ENCODE data around the gene TYW1B.
A peak's percentile ranks its signal among the peaks of the same experiment; 100 is the strongest.
"Not testable (repeated sequence)": the region's sequence is repeated elsewhere in the genome, so short reads cannot be mapped to it uniquely, and the experiment has no call there.

TYW1B gene

DNA sequence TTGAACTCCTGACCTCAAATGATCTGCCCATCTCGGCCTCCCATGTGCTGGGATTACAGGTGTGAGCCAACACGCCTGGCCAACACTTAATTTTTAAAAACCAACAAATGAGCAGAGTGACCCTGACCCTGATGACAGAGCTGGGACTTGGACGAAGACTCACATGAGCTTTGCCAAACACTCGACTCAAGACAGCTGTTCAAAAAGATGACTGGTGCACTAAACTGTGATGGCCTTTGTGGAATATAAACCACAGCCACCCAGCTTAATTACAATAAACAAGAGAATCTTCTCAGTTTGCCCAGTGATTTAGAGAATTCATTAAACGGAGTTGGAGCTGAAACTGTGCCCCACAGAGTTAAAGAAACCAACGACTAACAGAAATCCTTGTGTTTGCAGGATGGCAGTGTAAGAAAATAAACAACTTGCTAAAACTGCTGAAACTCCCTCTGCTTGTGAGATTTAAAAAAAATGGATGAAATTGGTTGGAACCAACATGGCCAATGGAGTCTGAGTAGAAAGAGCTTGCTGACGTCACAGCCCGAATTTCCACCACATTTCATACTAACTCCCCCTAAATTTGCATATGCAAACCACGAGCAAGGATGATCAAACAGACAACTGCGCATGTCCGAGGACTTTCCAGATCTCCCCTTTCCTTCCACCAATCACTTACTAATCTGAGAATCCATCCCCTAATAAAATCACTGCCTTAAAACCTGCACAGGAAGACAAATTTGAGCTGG, 209.4 kb downstream of the TYW1B start:
- not testable (repeated sequence) for DNase-seq

DNA sequence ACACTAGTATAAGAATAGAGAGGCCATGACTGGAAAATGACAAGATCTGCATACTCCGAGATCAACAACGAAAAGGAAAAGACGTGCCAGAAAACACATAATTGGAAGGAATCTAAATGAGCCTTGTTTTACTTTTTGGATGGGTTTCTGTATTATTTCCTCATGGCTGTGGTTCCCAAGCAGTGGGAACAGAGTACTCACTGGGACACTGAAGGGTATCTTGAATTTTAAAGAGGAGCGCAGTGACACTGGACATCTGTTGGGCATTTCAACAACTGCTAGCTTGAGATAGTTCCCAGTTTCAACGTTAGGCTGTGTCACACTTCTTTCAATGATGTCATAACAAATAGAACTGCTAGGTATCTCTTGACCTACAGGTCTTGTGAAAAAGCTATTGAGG, 218.2 kb downstream of the TYW1B start:
- DNase-seq: not testable (repeated sequence)

- not testable (repeated sequence) for DNase-seq
Measured at GRCh38 chr7:72607988-72608387, 220.0 kb downstream of the TYW1B start.

DNA sequence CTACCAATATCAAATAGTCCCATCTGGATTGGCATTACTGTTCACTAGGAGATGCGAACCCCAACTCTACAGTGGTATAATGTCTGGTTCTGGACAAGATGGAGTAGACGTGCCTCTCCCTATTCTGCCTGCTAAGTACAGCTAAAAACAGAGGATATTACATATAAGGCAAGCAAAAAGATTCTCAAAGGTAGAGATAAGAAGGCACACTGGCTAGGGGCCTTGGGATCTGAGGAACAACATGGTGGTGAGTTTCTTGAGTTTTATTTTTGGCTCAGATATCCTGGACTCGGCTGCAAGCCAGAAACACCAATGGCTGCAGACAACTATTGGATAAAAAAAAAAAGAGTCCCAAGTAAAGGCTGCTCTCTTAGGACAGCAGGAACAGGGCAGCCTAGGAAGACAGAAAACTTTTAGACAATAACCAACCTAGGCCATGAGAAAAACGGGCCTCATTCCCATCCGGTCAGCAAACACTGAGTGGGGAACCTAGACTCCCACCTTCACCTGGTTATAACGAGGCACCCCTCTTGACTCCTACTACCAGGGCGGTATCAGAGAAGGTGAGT, 222.1 kb downstream of the TYW1B start:
- not testable (repeated sequence) for DNase-seq

DNA sequence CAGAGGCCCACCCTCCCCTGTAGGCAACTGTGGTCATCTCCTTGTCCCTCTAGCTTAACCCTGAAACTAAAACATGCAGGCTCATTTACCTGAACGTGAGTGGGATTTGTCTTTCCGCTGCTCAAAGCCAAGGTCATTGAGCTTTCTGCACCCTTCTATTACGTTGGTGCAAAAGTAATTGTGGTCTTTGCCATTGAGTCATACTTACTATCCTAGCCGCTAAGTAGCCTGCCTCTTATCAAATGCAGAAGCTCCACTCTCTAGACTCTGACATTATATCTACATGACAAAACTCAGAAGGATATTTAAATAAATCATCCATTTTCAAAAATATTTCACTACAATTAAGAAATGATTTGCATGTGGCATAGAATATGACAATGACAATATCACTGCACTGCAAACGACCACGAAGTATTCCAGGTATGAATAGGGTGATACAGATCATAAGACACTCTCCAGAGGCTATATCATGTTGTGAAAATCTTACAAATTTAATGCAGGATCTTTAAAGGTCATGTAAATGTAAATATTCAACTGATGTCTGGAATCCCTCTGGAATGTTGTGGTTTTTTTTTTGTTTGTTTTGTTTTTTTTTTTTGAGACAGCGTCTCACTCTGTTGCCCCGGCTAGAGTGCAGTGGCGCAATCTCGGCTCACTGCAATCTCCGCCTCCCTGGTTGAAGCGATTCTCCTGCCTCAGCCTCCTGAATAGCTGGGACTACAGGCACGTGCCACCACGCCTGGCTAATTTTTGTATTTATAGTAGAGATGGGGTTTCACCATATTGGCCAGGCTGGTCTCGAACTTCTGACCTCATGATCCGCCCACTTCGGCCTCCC, 223.0 kb downstream of the TYW1B start:
- not testable (repeated sequence) for DNase-seq

DNA sequence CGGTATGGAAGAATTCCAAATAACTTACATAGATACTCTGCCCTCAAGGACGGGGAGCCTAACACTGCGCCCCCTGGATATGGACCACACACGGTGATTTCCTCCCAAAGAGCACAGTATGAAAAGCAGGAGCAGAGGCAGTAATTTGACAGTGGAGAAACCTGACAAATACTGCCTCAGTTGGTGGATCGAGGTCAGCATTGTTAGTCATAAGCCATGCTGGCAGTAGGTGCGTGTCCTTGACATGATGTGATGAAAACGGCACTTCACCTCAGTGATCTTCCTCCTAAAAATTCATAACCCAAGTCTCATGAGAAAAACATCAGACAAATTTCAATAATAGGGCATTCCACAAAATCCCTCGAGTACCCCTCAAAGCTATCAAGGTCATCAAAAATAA, 224.5 kb downstream of the TYW1B start:
- DNase-seq: not testable (repeated sequence)

GRCh38 chr7:72603073-72603472, 224.9 kb downstream of the TYW1B start:
- no peak for DNase-seq

GRCh38 chr7:72601683-72602082, 226.3 kb downstream of the TYW1B start:
- DNase-seq: not testable (repeated sequence)

- DNase-seq: not testable (repeated sequence)
Measured at GRCh38 chr7:72590023-72590422, 238.0 kb downstream of the TYW1B start.

DNA sequence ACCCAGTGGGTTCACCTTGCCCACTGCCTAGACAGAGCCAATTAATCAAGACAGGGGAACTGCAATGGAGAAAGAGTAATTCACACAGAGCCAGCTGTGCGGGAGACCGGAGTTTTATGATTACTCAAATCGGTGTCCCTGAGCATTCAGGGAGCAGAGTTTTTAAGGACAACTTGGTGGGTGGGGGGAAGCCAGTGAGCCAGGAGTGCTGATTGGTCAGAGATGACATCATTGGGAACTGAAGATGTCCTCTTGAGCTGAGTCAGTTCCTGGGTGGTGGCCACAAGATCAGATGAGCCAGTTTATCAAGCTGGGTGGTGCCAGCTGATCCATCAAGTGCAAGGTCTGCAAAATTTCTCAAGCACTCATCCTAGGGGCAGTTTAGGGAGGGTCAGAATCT, 240.7 kb downstream of the TYW1B start:
- not testable (repeated sequence) for DNase-seq

GRCh38 chr7:72584576-72584975, 243.4 kb downstream of the TYW1B start:
- DNase-seq: not testable (repeated sequence)

GRCh38 chr7:72583620-72584361, 244.2 kb downstream of the TYW1B start:
- DNase-seq: not testable (repeated sequence)

DNA sequence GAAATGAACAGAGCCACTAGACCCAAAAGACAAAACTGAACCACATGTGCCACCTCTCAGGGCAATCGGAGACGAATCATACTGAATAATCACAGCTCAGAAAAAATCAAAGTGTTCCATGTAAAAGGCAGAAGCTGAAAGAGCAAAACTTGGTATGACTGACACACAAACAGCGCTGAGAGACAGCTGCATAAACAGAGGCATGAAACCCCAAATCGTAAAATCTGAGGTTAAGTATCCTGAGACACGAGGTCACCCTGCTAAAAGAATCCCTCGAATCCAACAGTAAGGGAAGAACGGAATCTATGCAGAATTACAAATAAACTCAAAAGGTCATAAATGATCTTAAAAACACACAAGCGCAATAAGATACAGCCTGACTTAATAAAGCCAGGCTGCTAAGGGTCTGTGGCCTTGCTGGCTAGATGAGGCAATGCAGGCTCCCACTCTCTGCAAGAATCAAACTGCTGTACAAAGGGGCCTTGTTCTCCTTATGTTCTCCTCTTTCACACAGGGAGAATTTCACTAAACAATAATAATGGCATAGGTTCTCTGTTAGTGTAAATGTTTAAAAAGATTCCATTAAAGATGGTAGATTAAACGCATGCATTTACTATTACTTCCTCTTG, 247.7 kb downstream of the TYW1B start:
- not testable (repeated sequence) for DNase-seq

DNA sequence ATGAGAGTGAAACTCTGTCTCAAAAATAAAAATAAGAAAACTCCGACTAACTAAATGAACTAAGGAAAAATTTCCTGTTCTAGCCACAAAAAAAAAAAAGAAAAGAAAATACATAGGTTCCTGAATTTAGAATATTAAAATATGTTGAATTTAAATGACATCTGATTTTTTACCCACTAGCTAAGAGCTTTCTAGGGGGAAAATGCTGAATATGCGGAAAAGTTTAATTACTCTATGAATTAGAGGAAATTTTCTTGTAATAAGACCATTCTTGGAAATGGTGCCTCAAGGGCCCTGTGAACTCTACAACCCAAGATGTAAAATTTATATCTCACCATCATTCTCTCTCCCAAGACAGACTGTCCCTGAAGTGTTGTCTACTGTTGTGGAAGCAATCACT, 250.9 kb downstream of the TYW1B start:
- no peak for DNase-seq

DNA sequence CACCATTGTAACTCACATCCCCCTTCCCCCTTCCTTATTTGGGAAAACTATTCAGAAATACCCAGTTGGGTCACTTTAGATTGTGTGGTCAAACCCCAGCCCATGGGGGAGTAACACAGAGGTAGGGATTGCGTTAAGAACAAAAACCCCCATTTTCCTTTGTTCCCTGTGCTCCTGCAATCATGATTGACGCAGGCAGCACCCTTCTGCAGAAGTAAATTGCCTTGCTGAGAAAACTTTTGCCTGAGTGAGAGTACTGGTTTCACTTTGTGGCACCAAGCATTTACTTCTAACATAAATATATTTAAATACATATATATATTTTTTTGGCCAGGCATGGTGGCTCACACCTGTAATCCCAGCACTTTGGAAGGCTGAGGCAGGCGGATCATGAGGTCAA, 266.0 kb downstream of the TYW1B start:
- DNase-seq: not testable (repeated sequence)

- not testable (repeated sequence) for DNase-seq
Measured at GRCh38 chr7:72559546-72559945, 268.5 kb downstream of the TYW1B start.

GRCh38 chr7:72556733-72557132, 271.3 kb downstream of the TYW1B start:
- DNase-seq: not testable (repeated sequence)

DNA sequence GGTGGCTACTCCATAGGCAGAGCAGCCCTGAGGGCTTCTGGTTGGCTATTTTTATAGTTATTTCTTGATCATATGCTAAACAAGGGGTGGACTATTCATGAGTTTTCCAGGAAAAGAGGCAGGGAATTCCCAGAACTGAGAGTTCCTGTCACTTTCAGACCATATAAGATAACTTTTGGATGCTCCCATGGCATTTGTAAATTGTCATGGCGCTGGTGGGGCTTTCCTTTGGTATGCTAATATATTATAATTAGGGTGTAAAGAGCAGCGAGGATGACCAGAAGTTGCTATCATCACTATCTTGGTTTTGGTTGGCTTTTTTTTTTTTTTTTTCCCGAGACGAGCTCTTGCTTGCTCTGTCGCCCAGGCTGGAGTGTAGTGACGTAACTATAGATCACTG, 272.8 kb downstream of the TYW1B start:
- DNase-seq: not testable (repeated sequence)

DNA sequence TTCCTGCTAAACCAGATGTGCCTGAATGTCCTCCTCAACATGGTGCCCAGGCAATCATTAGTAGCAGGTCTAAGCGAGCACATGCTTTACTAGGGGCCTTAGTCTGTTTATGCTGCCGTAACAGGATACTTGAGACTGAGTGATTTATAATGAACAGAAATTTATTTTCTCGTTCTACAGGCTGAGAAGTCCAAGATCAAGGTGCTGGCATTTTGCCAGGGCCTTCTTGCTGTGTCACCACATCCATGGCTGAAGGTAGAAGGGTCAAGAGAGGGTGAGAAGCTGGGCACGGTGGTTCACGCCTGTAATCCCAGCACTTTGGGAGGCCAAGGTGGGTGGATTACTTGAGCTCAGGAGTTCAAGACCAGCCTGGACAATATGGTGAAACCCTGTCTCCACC, 273.6 kb downstream of the TYW1B start:
- DNase-seq: not testable (repeated sequence)

GRCh38 chr7:72550454-72550853, 277.5 kb downstream of the TYW1B start:
- peak; percentile 35 for DNase-seq

DNA sequence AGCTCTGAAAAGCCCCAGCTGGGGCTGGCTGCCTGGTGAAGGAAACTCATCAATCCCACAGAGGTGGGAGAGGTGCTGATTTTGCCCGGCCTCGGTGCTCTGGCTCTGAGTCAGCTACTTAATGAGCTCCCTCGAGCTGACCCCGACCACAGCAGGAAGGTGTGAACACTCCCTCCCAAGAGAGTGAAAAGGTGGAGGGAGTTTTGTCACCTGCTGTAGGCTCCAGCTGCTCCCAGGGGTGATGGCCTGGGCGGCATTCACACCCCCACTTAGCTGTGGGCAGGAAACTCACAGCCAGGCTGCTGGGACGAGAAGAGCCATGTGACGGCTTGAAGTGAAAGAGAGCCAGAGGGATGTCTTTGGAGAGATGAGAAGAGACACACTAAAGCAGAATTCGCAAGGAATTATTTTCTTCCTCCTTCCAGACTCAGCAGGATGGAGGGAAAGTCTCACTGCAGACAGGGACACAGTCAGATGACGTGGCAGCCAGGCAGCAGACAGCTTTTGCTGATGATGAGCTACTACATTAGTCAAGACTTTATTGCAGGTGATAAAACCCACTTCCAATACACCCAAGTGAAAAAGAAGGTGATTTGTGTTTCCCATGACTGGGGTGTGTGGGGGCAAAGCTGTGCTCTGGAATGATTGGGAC, 281.3 kb downstream of the TYW1B start:
- DNase-seq: not testable (repeated sequence)

DNA sequence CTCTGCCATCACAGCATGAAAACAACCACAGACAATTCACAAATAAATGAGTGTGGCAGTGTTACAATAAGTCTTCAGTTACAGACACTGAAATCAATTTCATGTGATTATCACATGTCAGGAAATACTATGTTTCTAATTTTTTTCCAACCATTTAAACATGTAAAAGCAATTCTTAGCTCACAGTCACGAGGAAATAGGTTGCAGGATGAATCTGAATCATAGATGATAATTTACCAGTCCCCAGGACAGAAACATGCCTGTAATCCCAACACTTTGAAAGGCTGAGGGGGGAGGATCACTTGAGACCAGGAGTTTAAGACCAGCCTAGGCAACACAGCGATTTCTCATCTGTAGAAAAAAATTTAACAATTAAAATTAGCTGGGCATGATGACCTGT, 283.5 kb downstream of the TYW1B start:
- not testable (repeated sequence) for DNase-seq

Data from NCI-H2171 (cell line).